MM.1S (cell line): ENCODE data around the gene LIG1.
"Not testable (repeated sequence)": the region's sequence is repeated elsewhere in the genome, so short reads cannot be mapped to it uniquely, and the experiment has no call there.

Experiments used
- CTCF ChIP-seq: fragments of 300-600 bp; sonication (generic); IDR thresholded peaks from 2 replicates; pipeline ENCODE4 v1.5.1; 2016; ENCODE audit warnings: antibody characterized with exemption, low read length, mixed read lengths
- EZH2phosphoT487 ChIP-seq: fragments of 300-600 bp; sonication (generic); IDR thresholded peaks from 2 replicates; pipeline ENCODE4 v1.6.1; 2018; ENCODE audit warnings: antibody characterized with exemption, low read length

- TF ChIP-seq CTCF, EZH2phosphoT487: not testable (repeated sequence)
These were observed 81.2 kb downstream of the LIG1 start for GRCh38 chr19:48088991-48089390.
